Duodenal mucosa (tissue), 2 donors: Measurements from ENCODE around the gene IRS1.

Experiments
- H3K27ac ChIP-seq: one replicate; pipeline ENCODE4 v1.7.0; 2013; ENCODE audit warnings: low read depth, low read length
- H3K27me3 ChIP-seq, 2 donors: one replicate each; pipeline ENCODE4 v1.7.0; 2013; ENCODE audit warnings: low read length in 2 of 2, control low read depth in 1 of 2; ENCODE audit not compliant: insufficient read depth in 2 of 2, control insufficient read depth in 1 of 2
- H3K36me3 ChIP-seq, 2 donors: one replicate each; pipeline ENCODE4 v1.7.0; 2013; ENCODE audit warnings: low read length in 2 of 2, control low read depth in 1 of 2; ENCODE audit not compliant: insufficient read depth in 2 of 2, control insufficient read depth in 1 of 2
- H3K4me1 ChIP-seq, 2 donors: one replicate each; pipeline ENCODE4 v1.7.0; 2013; ENCODE audit warnings: low read length in 2 of 2, control low read depth in 1 of 2; ENCODE audit not compliant: insufficient read depth in 2 of 2, control insufficient read depth in 1 of 2
- H3K4me3 ChIP-seq, 2 donors: one replicate each; pipeline ENCODE4 v1.7.0; 2013; ENCODE audit warnings: low read length in 2 of 2, low read depth in 1 of 2
- H3K9ac ChIP-seq, 2 donors: one replicate each; pipeline ENCODE4 v1.7.0; 2013; ENCODE audit warnings: low read length in 2 of 2, low read depth in 1 of 2
- H3K9me3 ChIP-seq, 2 donors: one replicate each; pipeline ENCODE4 v1.7.0; 2013; ENCODE audit warnings: low read length in 2 of 2, control low read depth in 1 of 2; ENCODE audit not compliant: control insufficient read depth in 1 of 2

The IRS1 gene

GRCh38 chr2:226698671-226699070 is 100.9 kb downstream of the IRS1 start:
- no peak overlapping the region for H3K9ac ChIP-seq
- no peak overlapping the region for H3K27ac ChIP-seq
- no peak overlapping the region for H3K4me3 ChIP-seq
- H3K36me3 ChIP-seq: no peaks in the 10 kb centered on the region
- H3K4me1 ChIP-seq: peaks cover 7 to 13% of the 10 kb centered on the region in 2 donors
- H3K27me3 ChIP-seq: no peaks in the 10 kb centered on the region
- no peaks in the 10 kb centered on the region for H3K9me3 ChIP-seq

GRCh38 chr2:226694586-226695284 is 104.9 kb downstream of the IRS1 start:
- no peaks in the 10 kb centered on the region for H3K36me3 ChIP-seq
- H3K9ac ChIP-seq: no peak overlapping the region
- no peaks in the 10 kb centered on the region for H3K9me3 ChIP-seq
- no peaks in the 10 kb centered on the region for H3K27me3 ChIP-seq
- H3K27ac ChIP-seq: no peak overlapping the region
- peaks cover 7 to 22% of the 10 kb centered on the region in 2 donors for H3K4me1 ChIP-seq
- H3K4me3 ChIP-seq: no peak overlapping the region

- H3K9ac ChIP-seq: no peak overlapping the region
- peaks cover 7 to 22% of the 10 kb centered on the region in 2 donors for H3K4me1 ChIP-seq
- no peaks in the 10 kb centered on the region for H3K9me3 ChIP-seq
- H3K4me3 ChIP-seq: no peak overlapping the region
- H3K27ac ChIP-seq: no peak overlapping the region
- H3K36me3 ChIP-seq: no peaks in the 10 kb centered on the region
- H3K27me3 ChIP-seq: no peaks in the 10 kb centered on the region
Observed at GRCh38 chr2:226694149-226694548, 105.5 kb downstream of the IRS1 start.

GRCh38 chr2:226693521-226693920 is 106.1 kb downstream of the IRS1 start:
- Histone ChIP-seq H3K27me3 (no peaks in the 10 kb centered on the region), H3K9ac (no peak overlapping the region), H3K27ac (no peak overlapping the region), H3K4me1 (peaks cover 7 to 22% of the 10 kb centered on the region in 2 donors), H3K9me3 (no peaks in the 10 kb centered on the region), H3K4me3 (no peak overlapping the region), H3K36me3 (no peaks in the 10 kb centered on the region)

- Histone ChIP-seq H3K9me3 (no peaks in the 10 kb centered on the region), H3K9ac (no peak overlapping the region), H3K4me3 (no peak overlapping the region), H3K27me3 (no peaks in the 10 kb centered on the region), H3K27ac (no peak overlapping the region), H3K4me1 (peaks cover 7 to 22% of the 10 kb centered on the region in 2 donors), H3K36me3 (no peaks in the 10 kb centered on the region)
Observed at GRCh38 chr2:226692521-226693126, 107.0 kb downstream of the IRS1 start.

GRCh38 chr2:226691255-226691654 is 108.4 kb downstream of the IRS1 start:
- no peaks in the 10 kb centered on the region for H3K27me3 ChIP-seq
- H3K36me3 ChIP-seq: no peaks in the 10 kb centered on the region
- no peak overlapping the region for H3K9ac ChIP-seq
- no peaks in the 10 kb centered on the region for H3K9me3 ChIP-seq
- H3K27ac ChIP-seq: no peak overlapping the region
- peaks cover 7 to 22% of the 10 kb centered on the region in 2 donors for H3K4me1 ChIP-seq
- H3K4me3 ChIP-seq: no peak overlapping the region

GRCh38 chr2:226690461-226691024 is 109.1 kb downstream of the IRS1 start:
- peaks cover 7 to 22% of the 10 kb centered on the region in 2 donors for H3K4me1 ChIP-seq
- no peak overlapping the region for H3K9ac ChIP-seq
- no peaks in the 10 kb centered on the region for H3K36me3 ChIP-seq
- no peak overlapping the region for H3K27ac ChIP-seq
- H3K4me3 ChIP-seq: no peak overlapping the region
- no peaks in the 10 kb centered on the region for H3K27me3 ChIP-seq
- H3K9me3 ChIP-seq: no peaks in the 10 kb centered on the region

GRCh38 chr2:226687641-226688253 is 111.9 kb downstream of the IRS1 start:
- Histone ChIP-seq H3K27ac (no peak overlapping the region), H3K27me3 (no peaks in the 10 kb centered on the region), H3K9ac (no peak overlapping the region), H3K9me3 (no peaks in the 10 kb centered on the region), H3K4me3 (no peak overlapping the region), H3K36me3 (no peaks in the 10 kb centered on the region), H3K4me1 (peaks cover 7 to 11% of the 10 kb centered on the region in 2 donors)

- no peaks in the 10 kb centered on the region for H3K27me3 ChIP-seq
- no peaks in the 10 kb centered on the region for H3K9me3 ChIP-seq
- no peak overlapping the region for H3K4me3 ChIP-seq
- H3K4me1 ChIP-seq: peaks cover 28 to 31% of the 10 kb centered on the region in 2 donors
- H3K27ac ChIP-seq: no peak overlapping the region
- no peak overlapping the region for H3K9ac ChIP-seq
- no peaks in the 10 kb centered on the region for H3K36me3 ChIP-seq
Observed at GRCh38 chr2:226684563-226684959, 115.1 kb downstream of the IRS1 start.

GRCh38 chr2:226683944-226684562 is 115.6 kb downstream of the IRS1 start:
- Histone ChIP-seq H3K27me3 (no peaks in the 10 kb centered on the region), H3K4me3 (no peak overlapping the region), H3K36me3 (no peaks in the 10 kb centered on the region), H3K9me3 (no peaks in the 10 kb centered on the region), H3K4me1 (peaks cover 33 to 35% of the 10 kb centered on the region in 2 donors), H3K27ac (no peak overlapping the region), H3K9ac (no peak overlapping the region)
